ENCODE measurements around the gene CARMIL3.

GRCh38 chr14:24098229-24098926 is 46.6 kb downstream of the CARMIL3 start:
- no peak for TF ChIP-seq EZH2phosphoT487 (IDR thresholded peaks at IDR 0.05; ENCODE audit: insufficient read depth, low read depth)
- no peak for TF ChIP-seq EZH2 (IDR thresholded peaks at IDR 0.05; ENCODE audit: insufficient read depth, poor library complexity, severe bottlenecking)

All from GM23248 (cell line).